GM23248 (cell line): Measurements from ENCODE around the gene PFDN1.

ENCODE experiments used
- EZH2 ChIP-seq: fragments of 200-600 bp; sonication (generic); IDR thresholded peaks from 2 replicates; pipeline ENCODE4 v1.6.1; 2018; ENCODE audit warnings: antibody characterized with exemption, mild to moderate bottlenecking; ENCODE audit not compliant: insufficient read depth, poor library complexity, severe bottlenecking
- EZH2phosphoT487 ChIP-seq: fragments of 200-600 bp; sonication (generic); IDR thresholded peaks from 2 replicates; pipeline ENCODE4 v1.6.1; 2018; ENCODE audit warnings: antibody characterized with exemption, moderate library complexity, mild to moderate bottlenecking, low read depth; ENCODE audit not compliant: insufficient read depth

GRCh38 chr5:140234377-140234989 lies 68.4 kb downstream of the PFDN1 start:
- TF ChIP-seq EZH2 (no peak), EZH2phosphoT487 (no peak)
